Hepatocyte (in vitro differentiated cells): Measurements from ENCODE around the gene CBFA2T3. TPM values are rescaled to one million over a fixed set of nuclear protein-coding genes. Genes with fewer than 3 reads are reported as not detected.

Experiments used
- DNase-seq: peaks from one replicate; pipeline ENCODE4 v3.0.0-alpha.2; 2016; ENCODE audit warnings: low spot score
- H2AFZ ChIP-seq: fragments of 200-600 bp; sonication (generic); 2 replicates; pipeline ENCODE4 v1.6.0; 2016; ENCODE audit warnings: antibody characterized with exemption, mild to moderate bottlenecking
- H3K27ac ChIP-seq: fragments of 200-600 bp; sonication (generic); 2 replicates; pipeline ENCODE4 v1.5.1; 2016; ENCODE audit warnings: mild to moderate bottlenecking
- H3K27me3 ChIP-seq: fragments of 200-600 bp; sonication (generic); 2 replicates; pipeline ENCODE4 v1.6.1; 2016
- H3K36me3 ChIP-seq: fragments of 200-600 bp; sonication (generic); replicated peaks from 2 replicates; pipeline ENCODE4 v1.5.1; 2016; ENCODE audit warnings: low read depth; ENCODE audit not compliant: insufficient read depth
- H3K4me1 ChIP-seq: fragments of 200-600 bp; sonication (generic); 2 replicates; pipeline ENCODE4 v1.5.1; 2016; ENCODE audit warnings: mild to moderate bottlenecking, moderate library complexity; ENCODE audit not compliant: insufficient read depth
- H3K4me2 ChIP-seq: fragments of 200-600 bp; sonication (generic); 2 replicates; pipeline ENCODE4 v1.6.0; 2016
- H3K4me3 ChIP-seq: fragments of 200-600 bp; sonication (generic); 2 replicates; pipeline ENCODE4 v1.5.1; 2016; ENCODE audit warnings: mild to moderate bottlenecking
- H3K79me2 ChIP-seq: fragments of 200-600 bp; sonication (generic); 2 replicates; pipeline ENCODE4 v1.6.0; 2017; ENCODE audit warnings: mild to moderate bottlenecking
- H3K9me2 ChIP-seq: fragments of 200-600 bp; sonication (generic); replicated peaks from 2 replicates; pipeline ENCODE4 v1.6.0; 2017; ENCODE audit warnings: mild to moderate bottlenecking; ENCODE audit not compliant: insufficient read depth
- H3K9me3 ChIP-seq: fragments of 200-600 bp; sonication (generic); 2 replicates; pipeline ENCODE4 v1.5.1; 2016; ENCODE audit warnings: low read depth, mild to moderate bottlenecking
- H4K20me1 ChIP-seq: fragments of 200-600 bp; sonication (generic); 2 replicates; pipeline ENCODE4 v1.6.0; 2016; ENCODE audit warnings: mild to moderate bottlenecking; ENCODE audit not compliant: insufficient read depth, poor library complexity, severe bottlenecking
- CTCF ChIP-seq: fragments of 200-600 bp; sonication (generic); IDR thresholded peaks from 2 replicates; pipeline ENCODE4 v1.5.1; 2016; ENCODE audit warnings: antibody characterized with exemption, mild to moderate bottlenecking; ENCODE audit not compliant: poor library complexity
- EZH2 ChIP-seq: fragments of 200-600 bp; sonication (generic); IDR thresholded peaks from 2 replicates; pipeline ENCODE4 v1.6.1; 2016; ENCODE audit warnings: antibody characterized with exemption, mild to moderate bottlenecking, borderline replicate concordance
- EZH2phosphoT487 ChIP-seq: fragments of 200-600 bp; sonication (generic); IDR thresholded peaks from one replicate; pipeline ENCODE4 v1.6.1; 2018; ENCODE audit warnings: antibody characterized with exemption, mild to moderate bottlenecking, low read depth, moderate library complexity; ENCODE audit not compliant: unreplicated experiment, severe bottlenecking
- WGBS: methylation state at CpG from one replicate; pipeline ENCODE4 v1.1.6; 2016; ENCODE audit warnings: low lambda C conversion rate; ENCODE audit errors: missing lambda C conversion rate; 5-methylcytosine and 5-hydroxymethylcytosine counted together
- polyA plus RNA-seq: library from polyadenylated mRNA; unstranded; fragments of >200 nt; fragmentation: Nextera tagmentation; extraction: Ambion mirVana; gene quantifications from 2 replicates; pipeline ENCODE4 v1.2.1, GENCODE V29; 2016
- total RNA-seq: library from RNA; depleted of rRNA; stranded (reverse); fragments of >200 nt; gene quantifications from 2 replicates; pipeline ENCODE4 v1.2.3, GENCODE V29; 2014

CBFA2T3 gene
- total and polyA plus RNA-seq, 2 experiments from 2014 or later: 0.07 to 1.5 TPM

GRCh38 chr16:88913001-88913612 is 63.9 kb downstream of the CBFA2T3 start:
- Histone ChIP-seq H3K79me2 (no peaks in the 10 kb centered on the region), H3K9me3 (no peaks in the 10 kb centered on the region), H3K4me1 (peaks cover 4% of the 10 kb centered on the region), H3K9me2 (no peaks in the 10 kb centered on the region), H3K4me2 (no peak overlapping the region), H2AFZ (no peak overlapping the region), H3K27ac (no peak overlapping the region), H4K20me1 (no peaks in the 10 kb centered on the region), H3K4me3 (no peak overlapping the region), H3K36me3 (no peaks in the 10 kb centered on the region), H3K27me3 (no peaks in the 10 kb centered on the region)
- DNase-seq: no peak
- 94% methylated on average over 14 of the region's 16 CpGs for WGBS
- TF ChIP-seq EZH2phosphoT487: no peak
- no peak for TF ChIP-seq CTCF
- no peak for TF ChIP-seq EZH2

GRCh38 chr16:88912556-88912955 is 64.5 kb downstream of the CBFA2T3 start:
- WGBS: 77% methylated on average over 15 of the region's 15 CpGs
- Histone ChIP-seq H3K27me3 (no peaks in the 10 kb centered on the region), H3K36me3 (no peaks in the 10 kb centered on the region), H3K9me2 (no peaks in the 10 kb centered on the region), H4K20me1 (no peaks in the 10 kb centered on the region), H3K27ac (no peak overlapping the region), H3K9me3 (no peaks in the 10 kb centered on the region), H3K4me1 (peaks cover 4% of the 10 kb centered on the region), H3K79me2 (no peaks in the 10 kb centered on the region), H2AFZ (no peak overlapping the region), H3K4me2 (no peak overlapping the region), H3K4me3 (no peak overlapping the region)
- no peak for TF ChIP-seq CTCF
- DNase-seq: no peak

GRCh38 chr16:88911946-88912310 is 65.1 kb downstream of the CBFA2T3 start:
- no peaks in the 10 kb centered on the region for H3K9me3 ChIP-seq
- no peak for TF ChIP-seq CTCF
- no peak for TF ChIP-seq EZH2phosphoT487
- DNase-seq: no peak
- H3K36me3 ChIP-seq: no peaks in the 10 kb centered on the region
- no peaks in the 10 kb centered on the region for H4K20me1 ChIP-seq
- H3K27me3 ChIP-seq: no peaks in the 10 kb centered on the region
- H3K4me1 ChIP-seq: peaks cover 4% of the 10 kb centered on the region
- no peak overlapping the region for H2AFZ ChIP-seq
- H3K4me2 ChIP-seq: no peak overlapping the region
- H3K79me2 ChIP-seq: no peaks in the 10 kb centered on the region
- H3K9me2 ChIP-seq: no peaks in the 10 kb centered on the region
- whole genome bisulfite sequencing: 92% methylated on average over 14 of the region's 16 CpGs
- no peak overlapping the region for H3K4me3 ChIP-seq
- no peak overlapping the region for H3K27ac ChIP-seq
